Parathyroid adenoma (tissue), 2 donors: ENCODE data around the gene STX1A.
A peak's percentile ranks its signal among the peaks of the same experiment; 100 is the strongest.

Source experiments
- H2AFZ ChIP-seq: fragments of 300-600 bp; sonication (generic); one replicate; pipeline ENCODE4 v1.7.0; 2017; ENCODE audit warnings: antibody characterized with exemption, mild to moderate bottlenecking
- H3K27ac ChIP-seq: fragments of 300-600 bp; sonication (generic); one replicate; pipeline ENCODE4 v1.7.0; 2017
- H3K27me3 ChIP-seq: fragments of 300-600 bp; sonication (generic); one replicate; pipeline ENCODE4 v1.7.0; 2017; ENCODE audit warnings: low read length; ENCODE audit not compliant: control insufficient read depth, insufficient read depth
- H3K36me3 ChIP-seq: fragments of 300-600 bp; sonication (generic); one replicate; pipeline ENCODE4 v1.7.0; 2017; ENCODE audit warnings: low read length; ENCODE audit not compliant: control insufficient read depth, insufficient read depth
- H3K4me1 ChIP-seq: fragments of 300-600 bp; sonication (generic); one replicate; pipeline ENCODE4 v1.7.0; 2017; ENCODE audit warnings: control low read depth
- H3K4me2 ChIP-seq: fragments of 300-600 bp; sonication (generic); one replicate; pipeline ENCODE4 v1.7.0; 2017; ENCODE audit warnings: low read length
- H3K4me3 ChIP-seq: fragments of 300-600 bp; sonication (generic); one replicate; pipeline ENCODE4 v1.7.0; 2017; ENCODE audit warnings: low read depth, low read length
- H3K79me2 ChIP-seq: fragments of 300-600 bp; sonication (generic); one replicate; pipeline ENCODE4 v1.7.0; 2017; ENCODE audit warnings: control low read depth
- H3K9ac ChIP-seq: fragments of 300-600 bp; sonication (generic); one replicate; pipeline ENCODE4 v1.7.0; 2017; ENCODE audit warnings: mild to moderate bottlenecking
- H3K9me3 ChIP-seq: fragments of 300-600 bp; sonication (generic); one replicate; pipeline ENCODE4 v1.7.0; 2017; ENCODE audit warnings: low read length; ENCODE audit not compliant: control insufficient read depth
- TF ChIP-seq, protein P1 (sequence below): fragments of 300-600 bp; sonication (generic); IDR thresholded peaks from one replicate; pipeline ENCODE4 v1.7.0; 2017; ENCODE audit warnings: antibody characterized with exemption, mild to moderate bottlenecking
- donor health status: primary hyperparathyroidism.

The STX1A gene

GRCh38 chr7:73703225-73703624 is 16.2 kb downstream of the STX1A start:
- H2AFZ ChIP-seq: no peak overlapping the region
- no peak overlapping the region for H3K4me2 ChIP-seq
- no peak overlapping the region for H3K4me3 ChIP-seq
- TF ChIP-seq, protein P1, sequence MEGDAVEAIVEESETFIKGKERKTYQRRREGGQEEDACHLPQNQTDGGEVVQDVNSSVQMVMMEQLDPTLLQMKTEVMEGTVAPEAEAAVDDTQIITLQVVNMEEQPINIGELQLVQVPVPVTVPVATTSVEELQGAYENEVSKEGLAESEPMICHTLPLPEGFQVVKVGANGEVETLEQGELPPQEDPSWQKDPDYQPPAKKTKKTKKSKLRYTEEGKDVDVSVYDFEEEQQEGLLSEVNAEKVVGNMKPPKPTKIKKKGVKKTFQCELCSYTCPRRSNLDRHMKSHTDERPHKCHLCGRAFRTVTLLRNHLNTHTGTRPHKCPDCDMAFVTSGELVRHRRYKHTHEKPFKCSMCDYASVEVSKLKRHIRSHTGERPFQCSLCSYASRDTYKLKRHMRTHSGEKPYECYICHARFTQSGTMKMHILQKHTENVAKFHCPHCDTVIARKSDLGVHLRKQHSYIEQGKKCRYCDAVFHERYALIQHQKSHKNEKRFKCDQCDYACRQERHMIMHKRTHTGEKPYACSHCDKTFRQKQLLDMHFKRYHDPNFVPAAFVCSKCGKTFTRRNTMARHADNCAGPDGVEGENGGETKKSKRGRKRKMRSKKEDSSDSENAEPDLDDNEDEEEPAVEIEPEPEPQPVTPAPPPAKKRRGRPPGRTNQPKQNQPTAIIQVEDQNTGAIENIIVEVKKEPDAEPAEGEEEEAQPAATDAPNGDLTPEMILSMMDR: no peak
- H3K27ac ChIP-seq: no peak overlapping the region
- H3K27me3 ChIP-seq: no peaks in the 10 kb centered on the region
- no peaks in the 10 kb centered on the region for H3K4me1 ChIP-seq
- H3K9me3 ChIP-seq: no peaks in the 10 kb centered on the region
- no peaks in the 10 kb centered on the region for H3K36me3 ChIP-seq
- H3K79me2 ChIP-seq: no peaks in the 10 kb centered on the region
- no peak overlapping the region for H3K9ac ChIP-seq

- no peak overlapping the region for H3K4me3 ChIP-seq
- no peaks in the 10 kb centered on the region for H3K36me3 ChIP-seq
- H2AFZ ChIP-seq: no peak overlapping the region
- TF ChIP-seq, protein P1: no peak
- H3K79me2 ChIP-seq: no peaks in the 10 kb centered on the region
- H3K9ac ChIP-seq: no peak overlapping the region
- no peak overlapping the region for H3K27ac ChIP-seq
- H3K4me1 ChIP-seq: no peaks in the 10 kb centered on the region
- H3K9me3 ChIP-seq: no peaks in the 10 kb centered on the region
- H3K27me3 ChIP-seq: no peaks in the 10 kb centered on the region
- no peak overlapping the region for H3K4me2 ChIP-seq
Observed at GRCh38 chr7:73702665-73703064, 16.8 kb downstream of the STX1A start.

GRCh38 chr7:73702226-73702625 is 17.2 kb downstream of the STX1A start:
- Histone ChIP-seq H2AFZ (no peak overlapping the region), H3K27ac (no peak overlapping the region), H3K4me2 (no peak overlapping the region)

GRCh38 chr7:73701357-73701995 is 18.0 kb downstream of the STX1A start:
- H3K9me3 ChIP-seq: no peaks in the 10 kb centered on the region
- H3K79me2 ChIP-seq: no peaks in the 10 kb centered on the region
- H3K4me3 ChIP-seq: no peak overlapping the region
- no peak overlapping the region for H2AFZ ChIP-seq
- no peak overlapping the region for H3K9ac ChIP-seq
- H3K27me3 ChIP-seq: no peaks in the 10 kb centered on the region
- H3K4me1 ChIP-seq: no peaks in the 10 kb centered on the region
- no peak overlapping the region for H3K27ac ChIP-seq
- no peak overlapping the region for H3K4me2 ChIP-seq
- TF ChIP-seq, protein P1: peak; percentile 54
- no peaks in the 10 kb centered on the region for H3K36me3 ChIP-seq

More at GRCh38 chr7:73702226-73702625, 17.2 kb downstream of the STX1A start:
- H3K9ac ChIP-seq: no peak overlapping the region
- H3K9me3 ChIP-seq: no peaks in the 10 kb centered on the region
- no peak overlapping the region for H3K4me3 ChIP-seq
- no peaks in the 10 kb centered on the region for H3K27me3 ChIP-seq
- H3K79me2 ChIP-seq: no peaks in the 10 kb centered on the region
- no peaks in the 10 kb centered on the region for H3K36me3 ChIP-seq
- no peaks in the 10 kb centered on the region for H3K4me1 ChIP-seq
- TF ChIP-seq, protein P1: no peak

GRCh38 chr7:73700581-73701134 is 18.8 kb downstream of the STX1A start:
- H2AFZ ChIP-seq: no peak overlapping the region
- no peak overlapping the region for H3K4me2 ChIP-seq
- no peaks in the 10 kb centered on the region for H3K9me3 ChIP-seq
- no peaks in the 10 kb centered on the region for H3K36me3 ChIP-seq
- H3K9ac ChIP-seq: no peak overlapping the region
- H3K27ac ChIP-seq: no peak overlapping the region
- TF ChIP-seq, protein P1: no peak
- no peaks in the 10 kb centered on the region for H3K79me2 ChIP-seq
- H3K4me1 ChIP-seq: no peaks in the 10 kb centered on the region
- H3K4me3 ChIP-seq: no peak overlapping the region
- H3K27me3 ChIP-seq: no peaks in the 10 kb centered on the region
